Activated CD8-positive, alpha-beta memory T cell treated with anti-CD3 and anti-CD28 coated beads for 1 hour (primary cell): Measurements from ENCODE around the gene ABAT.
A peak's percentile ranks its signal among the peaks of the same experiment; 100 is the strongest.

Experiments
- DNase-seq, 2 donors: peaks; one replicate each; pipeline ENCODE4 v3.0.0-alpha.2; 2020; ENCODE audit warnings: low read depth in 1 of 2; ENCODE audit errors: extremely low read depth in 1 of 2

Gene ABAT

GRCh38 chr16:8674413-8675022, at the start of gene ABAT:
TSS of gene ABAT (plus strand) at chr16:8674617. CDS start at chr16:8735740, 61,123 bp downstream.
- DNase-seq: peak; percentile 59 to 83

- no peak for DNase-seq
These were observed 48.8 kb upstream of the ABAT start for GRCh38 chr16:8625491-8626087.

GRCh38 chr16:8626946-8627345, 47.5 kb upstream of the ABAT start:
- no peak for DNase-seq

GRCh38 chr16:8627456-8627855, 47.0 kb upstream of the ABAT start:
- no peak for DNase-seq

GRCh38 chr16:8628981-8629725, 45.3 kb upstream of the ABAT start:
- no peak for DNase-seq

GRCh38 chr16:8630255-8630953, 44.0 kb upstream of the ABAT start:
- no peak for DNase-seq

- DNase-seq: no peak
These were observed 43.0 kb upstream of the ABAT start for GRCh38 chr16:8631373-8631772.

- no peak for DNase-seq
These were observed 42.5 kb upstream of the ABAT start for GRCh38 chr16:8631818-8632465.

- DNase-seq: no peak
These were observed 41.7 kb upstream of the ABAT start for GRCh38 chr16:8632675-8633182.

- no peak for DNase-seq
These were observed 39.3 kb upstream of the ABAT start for GRCh38 chr16:8634991-8635736.

GRCh38 chr16:8639694-8640093, 34.7 kb upstream of the ABAT start:
- DNase-seq: no peak

- no peak for DNase-seq
These were observed 32.7 kb upstream of the ABAT start for GRCh38 chr16:8641671-8642070.

- no peak for DNase-seq
These were observed 32.3 kb upstream of the ABAT start for GRCh38 chr16:8642146-8642545.

GRCh38 chr16:8644211-8645140, 29.9 kb upstream of the ABAT start:
- DNase-seq: no peak

- no peak for DNase-seq
These were observed 29.3 kb upstream of the ABAT start for GRCh38 chr16:8645141-8645521.

GRCh38 chr16:8645831-8646230, 28.6 kb upstream of the ABAT start:
- DNase-seq: no peak

GRCh38 chr16:8646326-8647053, 27.9 kb upstream of the ABAT start:
- no peak for DNase-seq

GRCh38 chr16:8647721-8648318, 26.6 kb upstream of the ABAT start:
- no peak for DNase-seq
